B cell (primary cell): Measurements from ENCODE around the gene IFI30.

Experiments
- EZH2 ChIP-seq: IDR thresholded peaks from 2 replicates; pipeline ENCODE4 v1.6.1; 2012; ENCODE audit warnings: borderline replicate concordance, low read depth, mild to moderate bottlenecking, moderate library complexity, low read length; ENCODE audit not compliant: insufficient read depth, poor library complexity, severe bottlenecking
- TF ChIP-seq, protein P1 (sequence below): fragments of 200-600 bp; IDR thresholded peaks from one replicate; pipeline ENCODE4 v1.8.0; 2022; ENCODE audit warnings: antibody characterized with exemption, mild to moderate bottlenecking

DNA sequence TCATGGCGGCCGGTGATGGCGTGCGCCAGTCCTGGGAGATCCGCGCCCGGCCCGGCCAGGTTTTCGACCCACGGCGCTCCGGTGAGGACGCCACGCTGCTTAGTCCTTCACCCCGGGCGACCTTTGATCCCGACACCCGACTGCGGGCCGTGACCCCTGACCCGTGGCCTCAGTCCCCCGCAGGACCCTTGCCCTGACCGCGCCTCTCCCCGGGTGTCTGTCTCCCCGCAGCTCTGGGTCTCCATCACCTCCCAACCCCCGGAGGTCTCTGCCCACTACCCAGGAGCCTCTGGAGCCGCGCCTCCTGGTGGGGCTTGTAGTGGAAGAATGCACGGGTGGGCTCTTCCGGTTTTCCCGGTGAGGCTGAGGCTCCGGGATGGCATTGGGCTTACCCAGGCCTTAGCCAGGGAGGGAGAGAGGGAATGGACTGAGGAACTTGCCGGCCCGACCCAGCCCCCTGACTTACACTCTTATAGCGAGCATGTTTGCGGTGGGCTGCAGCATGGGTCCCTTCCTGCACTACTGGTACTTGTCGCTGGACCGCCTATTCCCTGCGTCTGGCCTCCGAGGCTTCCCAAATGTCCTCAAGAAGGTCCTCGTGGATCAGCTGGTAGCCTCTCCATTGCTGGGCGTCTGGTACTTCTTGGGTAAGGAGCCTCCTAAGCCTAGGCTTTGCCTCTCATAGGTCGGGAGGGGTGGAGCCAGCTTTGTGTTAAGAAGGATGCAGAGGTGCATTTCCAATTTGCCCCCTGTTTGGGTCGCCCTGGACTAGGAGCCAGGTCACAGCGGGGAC lies 20.0 kb downstream of the IFI30 start:
- TF ChIP-seq, protein P1, sequence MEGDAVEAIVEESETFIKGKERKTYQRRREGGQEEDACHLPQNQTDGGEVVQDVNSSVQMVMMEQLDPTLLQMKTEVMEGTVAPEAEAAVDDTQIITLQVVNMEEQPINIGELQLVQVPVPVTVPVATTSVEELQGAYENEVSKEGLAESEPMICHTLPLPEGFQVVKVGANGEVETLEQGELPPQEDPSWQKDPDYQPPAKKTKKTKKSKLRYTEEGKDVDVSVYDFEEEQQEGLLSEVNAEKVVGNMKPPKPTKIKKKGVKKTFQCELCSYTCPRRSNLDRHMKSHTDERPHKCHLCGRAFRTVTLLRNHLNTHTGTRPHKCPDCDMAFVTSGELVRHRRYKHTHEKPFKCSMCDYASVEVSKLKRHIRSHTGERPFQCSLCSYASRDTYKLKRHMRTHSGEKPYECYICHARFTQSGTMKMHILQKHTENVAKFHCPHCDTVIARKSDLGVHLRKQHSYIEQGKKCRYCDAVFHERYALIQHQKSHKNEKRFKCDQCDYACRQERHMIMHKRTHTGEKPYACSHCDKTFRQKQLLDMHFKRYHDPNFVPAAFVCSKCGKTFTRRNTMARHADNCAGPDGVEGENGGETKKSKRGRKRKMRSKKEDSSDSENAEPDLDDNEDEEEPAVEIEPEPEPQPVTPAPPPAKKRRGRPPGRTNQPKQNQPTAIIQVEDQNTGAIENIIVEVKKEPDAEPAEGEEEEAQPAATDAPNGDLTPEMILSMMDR = no peak
- no peak for TF ChIP-seq EZH2
